Stimulated activated memory B cell treated with anti-CD40 and anti-IgM and Interleukin-4, amounts not matched to agents 10 μg/mL and 1 μg/mL and 100 μg/mL, for 72 hours (primary cell): ENCODE results near the gene FAM89B.
"Not testable (repeated sequence)": the region's sequence is repeated elsewhere in the genome, so short reads cannot be mapped to it uniquely, and the experiment has no call there.

Experiments
- ATAC-seq: fragments of 150-1000 bp; cut with Tn5 transposase; 2 replicates; pipeline ENCODE4 v1.10.0; 2021
- H3K27ac Mint-ChIP-seq: one replicate; pipeline ENCODE4 v1.8.0; 2022; ENCODE audit warnings: mild to moderate bottlenecking, mixed read lengths
- H3K27me3 Mint-ChIP-seq: one replicate; pipeline ENCODE4 v1.8.0; 2022; ENCODE audit warnings: mixed read lengths
- H3K36me3 Mint-ChIP-seq: one replicate; pipeline ENCODE4 v1.8.0; 2022; ENCODE audit warnings: mixed read lengths
- H3K4me1 Mint-ChIP-seq: one replicate; pipeline ENCODE4 v1.8.0; 2022; ENCODE audit warnings: mixed read lengths
- H3K4me3 Mint-ChIP-seq: one replicate; pipeline ENCODE4 v1.8.0; 2022; ENCODE audit warnings: mild to moderate bottlenecking, moderate library complexity, mixed read lengths
- H3K9me3 Mint-ChIP-seq: one replicate; pipeline ENCODE4 v1.8.0; 2022; ENCODE audit warnings: mixed read lengths

FAM89B gene

GRCh38 chr11:65572356-65573051, at the start of gene FAM89B:
Gene FAM89B (plus strand): TSS chr11:65572538. CDS start chr11:65572670, 132 bp downstream.
- Mint-ChIP-seq H3K27ac (peak within 1 kb of the TSS; percentile 98), H3K4me1 (peaks cover 72% of the 10 kb centered on the region), H3K27me3 (no peaks in the 10 kb centered on the region), H3K36me3 (peaks cover 9% of the 10 kb centered on the region), H3K9me3 (no peaks in the 10 kb centered on the region), H3K4me3 (peak within 1 kb of the TSS; percentile 92)
- ATAC-seq = peak; percentile 39

- peak; percentile 48 for ATAC-seq
- Mint-ChIP-seq H3K27ac (peak overlapping the region; percentile 74), H3K4me1 (peaks cover 57% of the 10 kb centered on the region), H3K4me3 (peak overlapping the region; percentile 67)
- H3K27me3 Mint-ChIP-seq, H3K36me3 Mint-ChIP-seq, H3K9me3 Mint-ChIP-seq: not testable (repeated sequence)
Observed at GRCh38 chr11:65522718-65523630, 49.4 kb upstream of the FAM89B start.

GRCh38 chr11:65523631-65523968, 48.7 kb upstream of the FAM89B start:
- H3K9me3 Mint-ChIP-seq, ATAC-seq, H3K27me3 Mint-ChIP-seq, H3K36me3 Mint-ChIP-seq: not testable (repeated sequence)
- H3K27ac Mint-ChIP-seq = peak overlapping the region; percentile 74
- H3K4me3 Mint-ChIP-seq = peak overlapping the region; percentile 67
- peaks cover 59% of the 10 kb centered on the region for H3K4me1 Mint-ChIP-seq

- Mint-ChIP-seq H3K4me1 (peaks cover 64% of the 10 kb centered on the region), H3K4me3 (peak overlapping the region; percentile 42), H3K27me3 (no peaks in the 10 kb centered on the region), H3K27ac (peak overlapping the region; percentile 74), H3K36me3 (peaks cover 10% of the 10 kb centered on the region), H3K9me3 (no peaks in the 10 kb centered on the region)
- peak; percentile 1 for ATAC-seq
Observed at GRCh38 chr11:65524014-65524740, 48.2 kb upstream of the FAM89B start.

- Mint-ChIP-seq H3K4me1 (peaks cover 64% of the 10 kb centered on the region), H3K4me3 (peak within 1 kb of the TSS; percentile 86)
Observed at GRCh38 chr11:65524741-65525545, 47.4 kb upstream of the FAM89B start, which contains the start of gene SCYL1. Gene SCYL1 (plus strand): TSS chr11:65525083. CDS start chr11:65525154, 71 bp downstream.

GRCh38 chr11:65525546-65526480, 46.5 kb upstream of the FAM89B start:
- peak overlapping the region; percentile 86 for H3K4me3 Mint-ChIP-seq
- H3K27ac Mint-ChIP-seq = peak overlapping the region; percentile 74
- H3K9me3 Mint-ChIP-seq = no peaks in the 10 kb centered on the region
- peaks cover 18% of the 10 kb centered on the region for H3K36me3 Mint-ChIP-seq
- peaks cover 64% of the 10 kb centered on the region for H3K4me1 Mint-ChIP-seq
- H3K27me3 Mint-ChIP-seq = no peaks in the 10 kb centered on the region
- no peak for ATAC-seq

More at GRCh38 chr11:65524741-65525545, 47.4 kb upstream of the FAM89B start, which contains the start of gene SCYL1:
- peak; percentile 95 for ATAC-seq
- Mint-ChIP-seq H3K36me3 (peaks cover 10% of the 10 kb centered on the region), H3K27ac (peak within 1 kb of the TSS; percentile 74), H3K9me3 (no peaks in the 10 kb centered on the region), H3K27me3 (no peaks in the 10 kb centered on the region)

- Mint-ChIP-seq H3K4me1 (peaks cover 61% of the 10 kb centered on the region), H3K27ac (no peak overlapping the region), H3K27me3 (no peaks in the 10 kb centered on the region), H3K4me3 (peak overlapping the region; percentile 34), H3K9me3 (no peaks in the 10 kb centered on the region), H3K36me3 (peaks cover 27% of the 10 kb centered on the region)
- no peak for ATAC-seq
Observed at GRCh38 chr11:65526744-65527143, 45.6 kb upstream of the FAM89B start.

- Mint-ChIP-seq H3K27me3 (no peaks in the 10 kb centered on the region), H3K36me3 (peaks cover 39% of the 10 kb centered on the region), H3K4me3 (no peak overlapping the region), H3K9me3 (no peaks in the 10 kb centered on the region), H3K27ac (peak overlapping the region; percentile 10), H3K4me1 (peaks cover 40% of the 10 kb centered on the region)
- no peak for ATAC-seq
Observed at GRCh38 chr11:65528819-65529350, 43.5 kb upstream of the FAM89B start.

- Mint-ChIP-seq H3K36me3 (peaks cover 42% of the 10 kb centered on the region), H3K4me3 (no peak overlapping the region), H3K27me3 (no peaks in the 10 kb centered on the region), H3K27ac (no peak overlapping the region), H3K9me3 (no peaks in the 10 kb centered on the region), H3K4me1 (peaks cover 33% of the 10 kb centered on the region)
- ATAC-seq = no peak
Observed at GRCh38 chr11:65529475-65530156, 42.7 kb upstream of the FAM89B start.

- Mint-ChIP-seq H3K27me3 (no peaks in the 10 kb centered on the region), H3K27ac (no peak overlapping the region)
Observed at GRCh38 chr11:65530157-65530496, 42.2 kb upstream of the FAM89B start.

GRCh38 chr11:65532388-65533064, 39.8 kb upstream of the FAM89B start:
- Mint-ChIP-seq H3K27ac (no peak overlapping the region), H3K4me3 (no peak overlapping the region), H3K36me3 (peaks cover 51% of the 10 kb centered on the region), H3K27me3 (no peaks in the 10 kb centered on the region), H3K9me3 (no peaks in the 10 kb centered on the region), H3K4me1 (peaks cover 24% of the 10 kb centered on the region)
- no peak for ATAC-seq

More at GRCh38 chr11:65530157-65530496, 42.2 kb upstream of the FAM89B start:
- Mint-ChIP-seq H3K36me3 (peaks cover 45% of the 10 kb centered on the region), H3K4me3 (no peak overlapping the region), H3K9me3 (no peaks in the 10 kb centered on the region), H3K4me1 (peaks cover 31% of the 10 kb centered on the region)
- no peak for ATAC-seq

GRCh38 chr11:65535102-65535501, 37.2 kb upstream of the FAM89B start:
- Mint-ChIP-seq H3K27me3 (no peaks in the 10 kb centered on the region), H3K9me3 (no peaks in the 10 kb centered on the region), H3K4me1 (peaks cover 13% of the 10 kb centered on the region), H3K27ac (no peak overlapping the region), H3K36me3 (peaks cover 56% of the 10 kb centered on the region), H3K4me3 (no peak overlapping the region)
- no peak for ATAC-seq
